Spleen (tissue), 7 donors: ENCODE data around the gene RNF141.

Source experiments
- POLR2A ChIP-seq, 3 donors: fragments of 450-650 bp; IDR thresholded peaks; one replicate each; pipeline ENCODE4 v1.5.1; 2017; ENCODE audit warnings: antibody characterized with exemption in 3 of 3, mild to moderate bottlenecking in 1 of 3
- POLR2AphosphoS5 ChIP-seq, 3 donors: sonication (generic); formaldehyde crosslinking; IDR thresholded peaks; one replicate each; pipeline ENCODE4 v1.5.1; 2017; ENCODE audit warnings: antibody characterized with exemption in 3 of 3
- TF ChIP-seq, protein P1 (sequence below), 11 experiments: fragments of 200-600 bp in 7 of 11; fragments of 450-650 bp in 4 of 11; sonication (generic) in 4 of 11; IDR thresholded peaks in 8 of 11; conservative IDR thresholded peaks in 3 of 11; 1 replicate in 7 of 11; 2 replicates in 4 of 11; pipeline versions ENCODE4 v1.4.0 to v1.8.0; 2016 to 2021; ENCODE audit warnings: antibody characterized with exemption in 11 of 11, inconsistent platforms in 4 of 11, mild to moderate bottlenecking in 1 of 11
- donor health status: DM: no; HTN: no; CAD: no; lungs with moderate emphysema.
- donor health status: DM: no; HTN: no; CAD: no.
- donor health status: DM: no; HTN: no; CAD: no.

GRCh38 chr11:10534316-10534715, 6.7 kb downstream of the RNF141 start:
- TF ChIP-seq, protein P1, sequence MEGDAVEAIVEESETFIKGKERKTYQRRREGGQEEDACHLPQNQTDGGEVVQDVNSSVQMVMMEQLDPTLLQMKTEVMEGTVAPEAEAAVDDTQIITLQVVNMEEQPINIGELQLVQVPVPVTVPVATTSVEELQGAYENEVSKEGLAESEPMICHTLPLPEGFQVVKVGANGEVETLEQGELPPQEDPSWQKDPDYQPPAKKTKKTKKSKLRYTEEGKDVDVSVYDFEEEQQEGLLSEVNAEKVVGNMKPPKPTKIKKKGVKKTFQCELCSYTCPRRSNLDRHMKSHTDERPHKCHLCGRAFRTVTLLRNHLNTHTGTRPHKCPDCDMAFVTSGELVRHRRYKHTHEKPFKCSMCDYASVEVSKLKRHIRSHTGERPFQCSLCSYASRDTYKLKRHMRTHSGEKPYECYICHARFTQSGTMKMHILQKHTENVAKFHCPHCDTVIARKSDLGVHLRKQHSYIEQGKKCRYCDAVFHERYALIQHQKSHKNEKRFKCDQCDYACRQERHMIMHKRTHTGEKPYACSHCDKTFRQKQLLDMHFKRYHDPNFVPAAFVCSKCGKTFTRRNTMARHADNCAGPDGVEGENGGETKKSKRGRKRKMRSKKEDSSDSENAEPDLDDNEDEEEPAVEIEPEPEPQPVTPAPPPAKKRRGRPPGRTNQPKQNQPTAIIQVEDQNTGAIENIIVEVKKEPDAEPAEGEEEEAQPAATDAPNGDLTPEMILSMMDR (IDR thresholded peaks at IDR 0.05 in 8 of 11, conservative IDR thresholded peaks at IDR 0.05 in 3 of 11) = no peak
- TF ChIP-seq POLR2AphosphoS5 (IDR thresholded peaks at IDR 0.05) (no peak), POLR2A (IDR thresholded peaks at IDR 0.05) (no peak)
